ENCODE results near the gene PRKACA.

Gene PRKACA

GRCh38 chr19:14116525-14116917 lies 1.0 kb downstream of the PRKACA start:
- no peak for DNase-seq

- DNase-seq, result no peak
Observed at GRCh38 chr19:14115756-14116155, 1.8 kb downstream of the PRKACA start.

- no peak for DNase-seq
Observed at GRCh38 chr19:14114854-14115253, 2.7 kb downstream of the PRKACA start.

- no peak for DNase-seq
Observed at GRCh38 chr19:14114439-14114838, 3.1 kb downstream of the PRKACA start.

- no peak for DNase-seq
Observed at GRCh38 chr19:14113762-14114414, 3.7 kb downstream of the PRKACA start.

- no peak for DNase-seq
Observed at GRCh38 chr19:14112809-14113385, 4.7 kb downstream of the PRKACA start.

GRCh38 chr19:14112051-14112808 lies 5.3 kb downstream of the PRKACA start:
- no peak for DNase-seq

GRCh38 chr19:14111486-14111885 lies 6.1 kb downstream of the PRKACA start:
- DNase-seq, result no peak

GRCh38 chr19:14110650-14111049 lies 6.9 kb downstream of the PRKACA start:
- no peak for DNase-seq

- no peak for DNase-seq
Observed at GRCh38 chr19:14107581-14108461, 9.7 kb downstream of the PRKACA start.

- no peak for DNase-seq
Observed at GRCh38 chr19:14106840-14107239, 10.7 kb downstream of the PRKACA start.

- DNase-seq, result no peak
Observed at GRCh38 chr19:14105680-14106079, 11.9 kb downstream of the PRKACA start.

- DNase-seq, result no peak
Observed at GRCh38 chr19:14103310-14103709, 14.3 kb downstream of the PRKACA start.

GRCh38 chr19:14102756-14103155 lies 14.8 kb downstream of the PRKACA start:
- no peak for DNase-seq

- no peak for DNase-seq
Observed at GRCh38 chr19:14102102-14102696, 15.4 kb downstream of the PRKACA start.

- no peak for DNase-seq
Observed at GRCh38 chr19:14101003-14101545, 16.5 kb downstream of the PRKACA start.

- DNase-seq, result no peak
Observed at GRCh38 chr19:14097532-14098151, 19.9 kb downstream of the PRKACA start.

GRCh38 chr19:14096272-14096992 lies 21.1 kb downstream of the PRKACA start:
- no peak for DNase-seq

GRCh38 chr19:14094854-14095253 lies 22.7 kb downstream of the PRKACA start:
- DNase-seq, result no peak

- no peak for DNase-seq
Observed at GRCh38 chr19:14093117-14093823, 24.3 kb downstream of the PRKACA start.
